ENCODE measurements around the gene RRP1.
"Not testable (repeated sequence)": the region's sequence is repeated elsewhere in the genome, so short reads cannot be mapped to it uniquely, and the experiment has no call there.

Gene RRP1

GRCh38 chr21:43836616-43837015, 47.2 kb downstream of the RRP1 start:
- no peak for DNase-seq (ENCODE audit: low read depth)

DNA sequence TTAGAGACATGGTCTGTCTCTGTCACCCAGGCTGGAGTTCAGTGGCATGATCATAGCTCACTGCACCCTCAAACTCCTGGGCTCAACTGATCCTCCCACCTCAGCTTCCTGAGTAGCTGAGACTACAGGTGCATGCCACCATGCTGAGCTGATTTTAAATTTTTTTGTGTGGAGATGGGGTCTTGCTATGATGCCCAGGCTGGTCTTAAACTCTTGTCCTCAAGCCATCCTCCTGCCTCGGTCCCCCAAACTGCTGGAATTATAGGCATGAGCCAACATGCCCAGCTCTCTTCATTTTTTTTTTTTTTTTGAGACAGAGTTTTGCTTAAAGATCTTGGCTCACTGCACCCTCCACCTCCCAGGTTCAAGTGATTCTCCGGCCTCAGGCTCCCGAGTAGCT, 50.9 kb downstream of the RRP1 start:
- no peak for DNase-seq (ENCODE audit: low read depth)

DNA sequence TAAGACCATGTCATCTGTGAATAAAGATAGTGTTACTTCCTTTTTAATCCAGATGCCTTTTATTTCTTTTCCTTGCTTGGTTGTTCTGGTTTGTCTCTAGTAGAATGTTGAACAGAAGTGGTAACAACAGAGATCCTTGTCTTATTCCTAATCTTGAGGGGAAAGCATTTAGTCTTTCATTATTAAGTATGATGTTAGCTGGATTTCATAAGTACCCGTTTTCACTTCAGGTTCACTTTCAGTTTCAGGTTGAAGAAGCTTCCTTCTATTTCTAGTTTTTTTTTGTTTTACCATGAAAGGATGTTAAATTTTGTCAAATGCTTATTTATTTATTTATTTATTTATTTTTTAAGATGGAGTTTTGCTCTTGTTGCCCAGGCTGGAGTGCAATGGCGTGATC, 53.4 kb downstream of the RRP1 start:
- DNase-seq (ENCODE audit: low read depth), result no peak

- not testable (repeated sequence) for DNase-seq (ENCODE audit: low read depth)
Observed at GRCh38 chr21:43844906-43845305, 55.5 kb downstream of the RRP1 start.

- no peak for DNase-seq (ENCODE audit: low read depth)
Observed at GRCh38 chr21:43845386-43845785, 56.0 kb downstream of the RRP1 start.

DNA sequence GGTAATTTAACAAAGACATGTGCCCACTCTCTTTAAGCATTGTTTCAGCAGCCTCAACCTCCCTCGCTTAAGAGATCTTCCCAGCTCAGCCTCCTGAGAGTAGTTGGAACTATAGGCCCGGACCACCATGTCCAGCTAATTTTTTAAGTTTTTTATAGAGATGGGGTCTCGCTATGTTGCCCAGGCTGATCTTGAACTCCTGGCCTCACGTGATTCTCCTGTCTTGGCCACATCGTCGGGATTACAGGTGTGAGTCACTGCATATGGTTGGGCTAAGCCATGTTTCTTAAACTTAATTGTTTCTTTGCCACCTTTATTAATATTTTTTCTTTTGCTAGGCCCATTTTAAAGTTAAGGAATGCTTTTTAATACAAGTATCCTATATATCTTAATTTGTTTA, 57.1 kb downstream of the RRP1 start:
- DNase-seq (ENCODE audit: low read depth), result no peak

DNA sequence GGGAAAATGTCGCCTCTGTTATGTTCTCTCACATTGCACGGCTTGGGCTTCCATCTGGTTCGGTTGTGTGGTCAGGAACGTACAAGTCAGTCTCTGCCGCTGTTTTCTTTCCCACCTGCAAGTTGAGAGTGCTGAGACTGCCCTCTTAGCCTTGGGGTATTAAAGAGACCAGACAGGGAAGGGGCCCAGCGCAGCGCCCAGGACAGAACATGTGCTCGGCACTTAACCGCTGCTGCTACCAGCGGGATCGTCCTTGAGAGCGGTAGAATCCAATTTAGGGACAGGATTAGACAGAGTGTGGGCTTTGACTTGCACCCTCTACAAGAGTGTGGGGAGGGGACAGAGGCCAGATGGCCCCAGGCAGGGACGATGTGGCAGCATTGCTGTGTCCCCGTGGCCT, 57.9 kb downstream of the RRP1 start:
- DNase-seq (ENCODE audit: low read depth), result no peak

- no peak for DNase-seq (ENCODE audit: low read depth)
Observed at GRCh38 chr21:43848771-43849170, 59.4 kb downstream of the RRP1 start.

DNA sequence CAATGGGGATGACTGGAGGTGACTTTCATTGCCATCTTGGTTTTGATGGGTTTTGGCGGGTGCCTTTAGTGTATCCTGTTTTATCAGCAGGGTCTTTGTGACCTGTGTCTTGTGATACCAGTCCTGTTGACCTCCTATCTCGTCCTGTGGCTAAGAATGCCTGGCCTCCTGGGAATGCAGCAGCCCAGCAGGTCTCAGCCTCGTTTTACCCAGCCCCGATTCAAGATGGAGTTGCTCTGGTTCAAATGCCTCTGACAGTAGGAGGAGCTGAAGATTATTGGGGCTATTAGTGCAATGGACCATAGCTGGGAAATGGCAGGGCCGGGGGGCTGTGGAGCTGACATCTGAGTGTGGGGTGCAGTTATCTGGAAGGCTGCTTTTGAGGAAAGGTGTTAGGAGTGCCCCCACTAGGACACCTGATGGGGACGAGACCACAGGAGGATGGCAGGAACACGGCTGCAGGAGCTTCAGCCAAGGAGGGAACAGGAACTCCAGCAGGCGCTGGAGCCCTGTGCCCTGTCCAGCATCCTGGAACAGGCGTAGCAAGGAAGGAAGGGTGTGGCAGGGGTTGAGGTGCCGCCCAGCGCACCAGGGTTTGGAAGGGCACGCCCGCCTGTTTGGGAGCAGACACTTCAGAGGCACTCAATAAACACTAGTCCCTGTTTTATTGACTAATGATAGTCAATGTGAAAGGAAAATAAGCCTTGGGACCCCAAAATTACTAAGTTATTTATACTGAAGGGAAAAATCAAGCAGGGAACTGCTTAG, 60.3 kb downstream of the RRP1 start:
- no peak for DNase-seq (ENCODE audit: low read depth)

GRCh38 chr21:43850728-43851295, 61.4 kb downstream of the RRP1 start:
- DNase-seq (ENCODE audit: low read depth), result no peak

- no peak for DNase-seq (ENCODE audit: low read depth)
Observed at GRCh38 chr21:43851593-43851992, 62.2 kb downstream of the RRP1 start.

- DNase-seq (ENCODE audit: low read depth), result no peak
Observed at GRCh38 chr21:43853851-43854772, 64.7 kb downstream of the RRP1 start.
